GM23338 (cell line): ENCODE measurements around the gene SRXN1. TPM values are rescaled to one million over a fixed set of nuclear protein-coding genes. Genes with fewer than 3 reads are reported as not detected.

ENCODE experiments used
- ATAC-seq: fragments of 200-7000 bp; cut with Tn5 transposase; 3 replicates; pipeline ENCODE4 v1.9.1; 2020
- DNase-seq: peaks from one replicate; pipeline ENCODE4 v3.0.0-alpha.2; 2015; ENCODE audit warnings: low spot score
- H2AFZ ChIP-seq: fragments of 200-600 bp; sonication (generic); 2 replicates; pipeline ENCODE4 v1.8.0; 2016; ENCODE audit warnings: antibody characterized with exemption, mild to moderate bottlenecking, moderate library complexity
- H3F3A ChIP-seq: fragments of 200-600 bp; sonication (generic); replicated peaks from 2 replicates; pipeline ENCODE4 v1.8.0; 2017; ENCODE audit warnings: antibody characterized with exemption, mixed run types, low read depth
- H3K27ac ChIP-seq: fragments of 200-600 bp; sonication (generic); 2 replicates; pipeline ENCODE4 v1.6.1; 2016; ENCODE audit warnings: low read depth
- H3K27me3 ChIP-seq: fragments of 200-600 bp; sonication (generic); 2 replicates; pipeline ENCODE4 v1.8.0; 2016; ENCODE audit warnings: mild to moderate bottlenecking, mixed run types, moderate library complexity; ENCODE audit not compliant: insufficient read depth
- H3K36me3 ChIP-seq: fragments of 200-600 bp; sonication (generic); 2 replicates; pipeline ENCODE4 v1.8.0; 2016; ENCODE audit warnings: mild to moderate bottlenecking; ENCODE audit not compliant: insufficient read depth
- H3K4me1 ChIP-seq: fragments of 200-600 bp; sonication (generic); 2 replicates; pipeline ENCODE4 v1.8.0; 2016; ENCODE audit warnings: mild to moderate bottlenecking, moderate library complexity; ENCODE audit not compliant: insufficient read depth
- H3K4me2 ChIP-seq: fragments of 200-600 bp; sonication (generic); 2 replicates; pipeline ENCODE4 v1.7.1; 2017; ENCODE audit warnings: mixed run types
- H3K4me3 ChIP-seq: fragments of 200-600 bp; sonication (generic); 2 replicates; pipeline ENCODE4 v1.6.1; 2016; ENCODE audit warnings: mixed run types
- H3K79me2 ChIP-seq: fragments of 200-600 bp; sonication (generic); replicated peaks from 2 replicates; pipeline ENCODE4 v1.8.0; 2017; ENCODE audit warnings: mild to moderate bottlenecking; ENCODE audit not compliant: insufficient read depth
- H3K9me2 ChIP-seq: fragments of 200-600 bp; sonication (generic); 2 replicates; pipeline ENCODE4 v1.8.0; 2017; ENCODE audit not compliant: insufficient read depth
- H4K20me1 ChIP-seq: fragments of 200-600 bp; sonication (generic); replicated peaks from 2 replicates; pipeline ENCODE4 v1.8.0; 2017; ENCODE audit warnings: mild to moderate bottlenecking; ENCODE audit not compliant: insufficient read depth
- H3K27ac Mint-ChIP-seq: 2 replicates; pipeline ENCODE4 v1.8.0; 2020; ENCODE audit warnings: inconsistent platforms, mild to moderate bottlenecking, moderate library complexity, mixed read lengths
- H3K27me3 Mint-ChIP-seq: 3 replicates; pipeline ENCODE4 v1.8.0; 2022; ENCODE audit warnings: low read depth, mild to moderate bottlenecking, moderate library complexity, mixed read lengths, inconsistent platforms; ENCODE audit not compliant: insufficient read depth, poor library complexity
- H3K36me3 Mint-ChIP-seq: 3 replicates; pipeline ENCODE4 v1.8.0; 2021; ENCODE audit warnings: low read depth, mild to moderate bottlenecking, inconsistent platforms, moderate library complexity, mixed read lengths
- H3K4me1 Mint-ChIP-seq: 3 replicates; pipeline ENCODE4 v1.8.0; 2020; ENCODE audit warnings: mild to moderate bottlenecking, inconsistent platforms, mixed read lengths
- H3K4me3 Mint-ChIP-seq: 3 replicates; pipeline ENCODE4 v1.8.0; 2021; ENCODE audit warnings: moderate library complexity, mild to moderate bottlenecking, inconsistent platforms, mixed read lengths
- H3K9me3 Mint-ChIP-seq: 3 replicates; pipeline ENCODE4 v1.8.0; 2020; ENCODE audit warnings: moderate library complexity, mild to moderate bottlenecking, inconsistent platforms, mixed read lengths
- CREB1 ChIP-seq: fragments of 250-450 bp; sonication (Bioruptor Pico); IDR thresholded peaks from 2 replicates; pipeline ENCODE4 v1.5.0; 2020; ENCODE audit warnings: low read depth, mild to moderate bottlenecking, moderate library complexity
- ETS1 ChIP-seq: IDR thresholded peaks from 2 replicates; pipeline ENCODE4 v1.6.1; 2016; ENCODE audit warnings: antibody characterized with exemption
- EZH2 ChIP-seq: fragments of 200-600 bp; sonication (generic); IDR thresholded peaks from one replicate; pipeline ENCODE4 v1.8.0; 2017; ENCODE audit warnings: antibody characterized with exemption, mild to moderate bottlenecking, low read depth; ENCODE audit not compliant: unreplicated experiment
- EZH2phosphoT487 ChIP-seq: fragments of 200-600 bp; sonication (generic); IDR thresholded peaks from one replicate; pipeline ENCODE4 v1.8.1; 2018; ENCODE audit warnings: antibody characterized with exemption; ENCODE audit not compliant: unreplicated experiment
- REST ChIP-seq: IDR thresholded peaks from one replicate; pipeline ENCODE4 v1.6.1; 2018; ENCODE audit warnings: antibody characterized with exemption; ENCODE audit not compliant: unreplicated experiment
- STAT1 ChIP-seq: IDR thresholded peaks from one replicate; pipeline ENCODE4 v1.6.1; 2016; ENCODE audit warnings: antibody characterized with exemption; ENCODE audit not compliant: unreplicated experiment
- ZNF114 ChIP-seq: fragments of 250-450 bp; sonication (Bioruptor Pico); IDR thresholded peaks from 2 replicates; pipeline ENCODE4 v1.5.0; 2020; ENCODE audit warnings: mild to moderate bottlenecking, moderate library complexity
- ZNF462 ChIP-seq: fragments of 250-450 bp; sonication (Bioruptor Pico); IDR thresholded peaks from 2 replicates; pipeline ENCODE4 v1.5.0; 2020; ENCODE audit warnings: mild to moderate bottlenecking, moderate library complexity
- polyA plus RNA-seq: library from polyadenylated mRNA; unstranded; fragments of >200 nt; fragmentation: Nextera tagmentation; extraction: Ambion mirVana; gene quantifications from 2 replicates; pipeline ENCODE4 v1.2.1, GENCODE V29; 2016
- total RNA-seq: library from RNA; depleted of rRNA; stranded (reverse); fragments of >200 nt; shearing (Covaris generic); gene quantifications from 2 replicates; pipeline ENCODE4 v1.2.3, GENCODE V29; 2014

SRXN1 gene
- total and polyA plus RNA-seq, 2 experiments from 2014 or later: 8.4 to 26.6 TPM

GRCh38 chr20:668638-669037 lies 15.6 kb upstream of the SRXN1 start (continued):
- TF ChIP-seq ZNF462 (CRISPR knock-in tag) (no peak), ETS1 (no peak), EZH2phosphoT487 (no peak), REST (no peak)

- H3K27me3 Mint-ChIP-seq: peaks cover 27% of the 10 kb centered on the region
Measured at GRCh38 chr20:668050-668449, 15.1 kb upstream of the SRXN1 start.

More at GRCh38 chr20:668050-668449, 15.1 kb upstream of the SRXN1 start:
- H3K36me3 Mint-ChIP-seq: no peaks in the 10 kb centered on the region
- Histone ChIP-seq H3K9me2 (no peaks in the 10 kb centered on the region), H3K4me3 (no peak overlapping the region), H3K4me1 (peaks cover 35% of the 10 kb centered on the region), H3K36me3 (no peaks in the 10 kb centered on the region; the same call in 1 of the 2 replicates), H4K20me1 (no peaks in the 10 kb centered on the region), H3K27me3 (peaks cover 31% of the 10 kb centered on the region), H3K4me2 (no peak overlapping the region), H3K79me2 (no peaks in the 10 kb centered on the region), H3K27ac (no peak overlapping the region), H2AFZ (no peak overlapping the region), H3F3A (peaks cover 14% of the 10 kb centered on the region)
- H3K4me3 Mint-ChIP-seq: no peak overlapping the region
- H3K27ac Mint-ChIP-seq: no peak overlapping the region
- DNase-seq (no peak), ATAC-seq (no peak)
- H3K4me1 Mint-ChIP-seq: peaks cover 68% of the 10 kb centered on the region
- H3K9me3 Mint-ChIP-seq: 0 out of 3 replicates have a peak, but pooled peaks cover 2% of the 10 kb centered on the region
- TF ChIP-seq ETS1 (no peak), STAT1 (no peak), ZNF114 (no peak), EZH2 (no peak), CREB1 (CRISPR knock-in tag) (no peak)
